Activated naive CD4-positive, alpha-beta T cell treated with anti-CD3 and anti-CD28 coated beads, Interleukin-2, amount 50 U/mL, for 24 hours (primary cell): ENCODE results near the gene CNGA3.
A peak's percentile ranks its signal among the peaks of the same experiment; 100 is the strongest.
"Not testable (repeated sequence)": the region's sequence is repeated elsewhere in the genome, so short reads cannot be mapped to it uniquely, and the experiment has no call there.

ENCODE experiments used
- H3K27ac Mint-ChIP-seq: one replicate; pipeline ENCODE4 v1.8.0; 2021; ENCODE audit warnings: mild to moderate bottlenecking, mixed read lengths
- H3K27me3 Mint-ChIP-seq: one replicate; pipeline ENCODE4 v1.8.0; 2021; ENCODE audit warnings: mixed read lengths
- H3K36me3 Mint-ChIP-seq: one replicate; pipeline ENCODE4 v1.8.0; 2021; ENCODE audit warnings: mixed read lengths
- H3K4me1 Mint-ChIP-seq: one replicate; pipeline ENCODE4 v1.8.0; 2021; ENCODE audit warnings: mixed read lengths
- H3K4me3 Mint-ChIP-seq: one replicate; pipeline ENCODE4 v1.8.0; 2021; ENCODE audit warnings: mild to moderate bottlenecking, mixed read lengths
- H3K9me3 Mint-ChIP-seq: one replicate; pipeline ENCODE4 v1.8.0; 2021; ENCODE audit warnings: mixed read lengths

CNGA3 gene

DNA sequence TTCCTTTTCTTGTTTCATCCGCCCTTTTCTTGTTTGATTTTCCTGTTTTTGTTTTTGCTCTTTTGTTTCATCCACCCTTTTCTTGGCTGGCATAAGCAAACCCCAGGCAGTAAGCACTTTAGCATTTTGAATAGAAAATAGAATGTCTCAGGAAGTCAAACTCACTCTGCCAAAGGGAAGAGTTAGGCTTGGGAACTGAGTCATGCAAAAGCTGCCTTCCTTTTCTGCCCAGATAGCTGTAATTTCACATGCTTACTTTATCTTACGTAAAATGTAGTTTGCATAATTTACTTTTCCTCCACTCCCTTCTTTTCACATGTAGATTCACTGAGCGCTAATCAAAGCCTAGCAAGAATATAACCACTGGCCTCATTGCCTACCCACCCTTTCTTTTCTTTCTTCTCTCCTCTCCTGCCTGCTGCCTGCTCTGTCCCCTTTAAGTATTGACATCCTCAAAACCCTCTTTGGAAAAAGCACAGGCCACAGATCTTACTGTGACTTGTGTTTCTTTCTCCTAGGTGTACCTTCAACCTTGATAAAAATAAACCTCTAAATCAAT lies 48.4 kb downstream of the CNGA3 start:
- peak overlapping the region; percentile 74 for H3K27ac Mint-ChIP-seq
- no peak overlapping the region for H3K4me3 Mint-ChIP-seq
- H3K27me3 Mint-ChIP-seq = peaks cover 8% of the 10 kb centered on the region
- H3K9me3 Mint-ChIP-seq = no peaks in the 10 kb centered on the region
- H3K36me3 Mint-ChIP-seq = no peaks in the 10 kb centered on the region
- H3K4me1 Mint-ChIP-seq = no peaks in the 10 kb centered on the region

GRCh38 chr2:98395977-98396376 lies 49.7 kb downstream of the CNGA3 start:
- Mint-ChIP-seq H3K27ac (no peak overlapping the region), H3K4me1 (no peaks in the 10 kb centered on the region), H3K9me3 (no peaks in the 10 kb centered on the region), H3K4me3 (no peak overlapping the region), H3K36me3 (no peaks in the 10 kb centered on the region), H3K27me3 (peaks cover 10% of the 10 kb centered on the region)

DNA sequence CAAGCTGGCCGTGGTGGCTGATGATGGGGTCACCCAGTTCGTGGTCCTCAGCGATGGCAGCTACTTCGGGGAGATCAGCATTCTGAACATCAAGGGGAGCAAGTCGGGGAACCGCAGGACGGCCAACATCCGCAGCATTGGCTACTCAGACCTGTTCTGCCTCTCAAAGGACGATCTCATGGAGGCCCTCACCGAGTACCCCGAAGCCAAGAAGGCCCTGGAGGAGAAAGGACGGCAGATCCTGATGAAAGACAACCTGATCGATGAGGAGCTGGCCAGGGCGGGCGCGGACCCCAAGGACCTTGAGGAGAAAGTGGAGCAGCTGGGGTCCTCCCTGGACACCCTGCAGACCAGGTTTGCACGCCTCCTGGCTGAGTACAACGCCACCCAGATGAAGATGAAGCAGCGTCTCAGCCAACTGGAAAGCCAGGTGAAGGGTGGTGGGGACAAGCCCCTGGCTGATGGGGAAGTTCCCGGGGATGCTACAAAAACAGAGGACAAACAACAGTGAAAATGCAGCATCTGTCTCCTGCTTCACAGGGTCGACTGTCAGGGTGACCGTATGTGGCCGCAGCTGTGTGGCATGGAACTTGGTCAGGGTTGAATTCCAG lies 50.6 kb downstream of the CNGA3 start:
- H3K27ac Mint-ChIP-seq = no peak overlapping the region
- H3K9me3 Mint-ChIP-seq = no peaks in the 10 kb centered on the region
- no peak overlapping the region for H3K4me3 Mint-ChIP-seq
- H3K36me3 Mint-ChIP-seq = no peaks in the 10 kb centered on the region
- peaks cover 10% of the 10 kb centered on the region for H3K27me3 Mint-ChIP-seq
- no peaks in the 10 kb centered on the region for H3K4me1 Mint-ChIP-seq

GRCh38 chr2:98399140-98399539 lies 52.9 kb downstream of the CNGA3 start:
- Mint-ChIP-seq H3K27me3 (peaks cover 10% of the 10 kb centered on the region), H3K36me3 (no peaks in the 10 kb centered on the region), H3K27ac (no peak overlapping the region), H3K4me1 (no peaks in the 10 kb centered on the region), H3K4me3 (no peak overlapping the region), H3K9me3 (no peaks in the 10 kb centered on the region)

GRCh38 chr2:98403878-98404277 lies 57.6 kb downstream of the CNGA3 start:
- Mint-ChIP-seq H3K27ac (no peak overlapping the region), H3K4me3 (no peak overlapping the region), H3K36me3 (no peaks in the 10 kb centered on the region), H3K4me1 (no peaks in the 10 kb centered on the region), H3K9me3 (no peaks in the 10 kb centered on the region), H3K27me3 (peaks cover 3% of the 10 kb centered on the region)

GRCh38 chr2:98404556-98405250 lies 58.4 kb downstream of the CNGA3 start:
- Mint-ChIP-seq H3K27me3 (peaks cover 3% of the 10 kb centered on the region), H3K9me3 (no peaks in the 10 kb centered on the region), H3K36me3 (no peaks in the 10 kb centered on the region), H3K4me3 (no peak overlapping the region), H3K4me1 (no peaks in the 10 kb centered on the region), H3K27ac (no peak overlapping the region)

DNA sequence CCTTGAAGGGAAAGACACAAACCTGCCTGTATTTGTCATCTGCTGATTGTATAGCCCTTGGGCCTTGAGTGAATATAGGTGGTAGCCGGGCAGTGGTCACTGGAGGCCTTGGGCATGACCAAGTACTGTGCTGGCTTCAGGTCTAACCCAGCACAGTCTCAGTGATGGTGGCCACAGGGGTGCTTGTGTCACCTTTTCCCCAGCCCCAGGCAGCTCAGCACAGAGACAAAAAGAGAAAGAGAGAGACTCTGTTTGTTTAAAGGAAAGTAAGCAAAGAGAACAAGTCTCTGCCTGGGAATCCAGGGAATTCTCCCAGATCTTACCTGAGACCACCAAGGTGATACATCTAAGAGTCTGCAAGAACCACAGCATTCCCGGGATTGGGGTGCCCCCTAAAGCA lies 59.0 kb downstream of the CNGA3 start:
- Mint-ChIP-seq H3K27ac (no peak overlapping the region), H3K9me3 (no peaks in the 10 kb centered on the region), H3K27me3 (peaks cover 2% of the 10 kb centered on the region), H3K4me1 (no peaks in the 10 kb centered on the region), H3K36me3 (no peaks in the 10 kb centered on the region), H3K4me3 (no peak overlapping the region)

DNA sequence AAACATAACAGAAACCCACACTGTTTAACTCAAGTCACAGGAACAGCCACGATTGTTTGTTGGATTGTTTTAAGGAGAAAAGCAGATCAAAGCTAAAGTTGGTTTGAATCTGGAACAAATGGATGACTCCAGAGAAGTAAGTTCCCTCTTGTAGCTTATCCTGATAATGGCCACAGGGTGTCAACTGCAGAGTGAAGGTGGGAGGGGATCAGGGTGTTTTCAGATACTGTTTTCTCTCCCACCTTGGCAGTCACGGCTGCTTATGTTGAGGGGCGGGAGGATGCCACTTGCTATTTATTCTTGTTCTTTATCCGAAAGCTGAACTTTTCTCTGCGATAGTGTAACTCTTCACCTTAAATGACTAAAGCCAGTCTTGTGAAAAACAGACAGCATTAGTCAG lies 61.9 kb downstream of the CNGA3 start:
- Mint-ChIP-seq H3K27me3 (no peaks in the 10 kb centered on the region), H3K9me3 (no peaks in the 10 kb centered on the region), H3K27ac (no peak overlapping the region)

GRCh38 chr2:98412751-98413458 lies 66.6 kb downstream of the CNGA3 start:
- Mint-ChIP-seq H3K27ac (no peak overlapping the region), H3K9me3 (peaks cover 4% of the 10 kb centered on the region), H3K4me1 (peaks cover 7% of the 10 kb centered on the region), H3K27me3 (no peaks in the 10 kb centered on the region), H3K4me3 (no peak overlapping the region), H3K36me3 (no peaks in the 10 kb centered on the region)

More for the DNA sequence above, 61.9 kb downstream of the CNGA3 start:
- Mint-ChIP-seq H3K4me1 (peaks cover 6% of the 10 kb centered on the region), H3K36me3 (no peaks in the 10 kb centered on the region), H3K4me3 (no peak overlapping the region)

DNA sequence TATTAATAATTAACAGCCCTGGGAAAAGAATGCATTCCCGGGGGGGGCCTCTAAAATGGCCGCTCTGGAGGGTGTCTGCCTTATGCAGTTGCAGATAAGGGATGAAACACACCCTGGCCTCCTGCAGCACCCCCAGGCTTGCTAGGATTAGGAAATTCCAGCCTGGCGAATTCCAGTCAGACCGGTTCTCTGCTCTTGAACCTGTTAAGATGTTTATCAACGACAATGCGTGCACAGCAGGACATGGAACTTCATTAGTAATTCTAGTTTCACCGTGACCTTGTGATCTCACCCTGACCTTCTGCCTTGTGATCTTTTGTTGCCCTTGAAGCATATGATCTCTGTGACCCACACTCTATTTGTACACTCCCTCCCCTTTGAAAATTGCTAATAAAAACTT lies 68.0 kb downstream of the CNGA3 start:
- not testable (repeated sequence) for H3K27ac Mint-ChIP-seq, H3K9me3 Mint-ChIP-seq, H3K4me3 Mint-ChIP-seq, H3K36me3 Mint-ChIP-seq, H3K27me3 Mint-ChIP-seq, H3K4me1 Mint-ChIP-seq

- H3K9me3 Mint-ChIP-seq, H3K4me3 Mint-ChIP-seq, H3K4me1 Mint-ChIP-seq, H3K27me3 Mint-ChIP-seq, H3K27ac Mint-ChIP-seq, H3K36me3 Mint-ChIP-seq: not testable (repeated sequence)
These were observed 69.5 kb downstream of the CNGA3 start for GRCh38 chr2:98415719-98416248.

GRCh38 chr2:98416383-98417159 lies 70.3 kb downstream of the CNGA3 start:
- Mint-ChIP-seq H3K9me3 (peaks cover 4% of the 10 kb centered on the region), H3K27ac (no peak overlapping the region), H3K36me3 (no peaks in the 10 kb centered on the region), H3K27me3 (no peaks in the 10 kb centered on the region), H3K4me3 (no peak overlapping the region), H3K4me1 (peaks cover 7% of the 10 kb centered on the region)

GRCh38 chr2:98419544-98419943 lies 73.3 kb downstream of the CNGA3 start:
- Mint-ChIP-seq H3K27me3 (no peaks in the 10 kb centered on the region), H3K27ac (no peak overlapping the region), H3K9me3 (peaks cover 9% of the 10 kb centered on the region), H3K4me3 (no peak overlapping the region), H3K36me3 (peaks cover 9% of the 10 kb centered on the region), H3K4me1 (no peaks in the 10 kb centered on the region)

DNA sequence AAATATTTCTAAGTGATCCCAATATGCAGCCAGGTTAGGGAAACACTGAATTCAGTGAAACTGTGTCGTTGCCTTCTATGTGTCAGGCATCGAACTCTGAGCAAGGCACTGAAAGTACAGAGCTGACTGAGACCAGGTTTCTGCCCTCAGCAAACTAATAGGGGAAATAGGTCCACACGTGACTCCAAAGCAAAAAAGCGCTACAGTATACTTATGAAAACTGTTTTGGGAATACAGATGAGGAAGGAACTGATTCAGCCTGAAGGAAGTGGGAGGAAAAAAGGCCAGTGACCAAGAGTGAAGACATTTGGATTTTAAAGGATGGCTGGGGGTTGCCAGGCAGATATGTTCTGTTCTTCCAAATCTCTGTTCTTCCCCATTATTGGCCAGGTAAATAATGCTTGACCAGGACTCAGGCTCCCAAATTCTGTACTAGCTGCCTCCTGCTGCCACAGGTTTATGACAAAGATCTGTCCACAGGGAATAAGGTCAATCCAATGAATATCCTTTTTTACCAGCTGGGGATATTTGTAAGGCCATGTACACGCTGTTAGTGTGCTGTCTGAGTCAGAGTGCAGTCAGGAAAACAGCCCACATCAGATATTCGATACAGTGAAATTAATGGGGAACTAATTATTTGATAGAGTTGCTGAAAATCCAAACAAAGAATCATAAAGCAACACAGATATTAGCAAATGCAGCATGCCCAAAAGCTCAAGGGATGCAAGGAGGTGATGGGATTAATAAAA lies 73.9 kb downstream of the CNGA3 start:
- Mint-ChIP-seq H3K9me3 (peaks cover 8% of the 10 kb centered on the region), H3K4me3 (no peak overlapping the region), H3K27ac (no peak overlapping the region), H3K4me1 (no peaks in the 10 kb centered on the region), H3K27me3 (no peaks in the 10 kb centered on the region), H3K36me3 (peaks cover 9% of the 10 kb centered on the region)

DNA sequence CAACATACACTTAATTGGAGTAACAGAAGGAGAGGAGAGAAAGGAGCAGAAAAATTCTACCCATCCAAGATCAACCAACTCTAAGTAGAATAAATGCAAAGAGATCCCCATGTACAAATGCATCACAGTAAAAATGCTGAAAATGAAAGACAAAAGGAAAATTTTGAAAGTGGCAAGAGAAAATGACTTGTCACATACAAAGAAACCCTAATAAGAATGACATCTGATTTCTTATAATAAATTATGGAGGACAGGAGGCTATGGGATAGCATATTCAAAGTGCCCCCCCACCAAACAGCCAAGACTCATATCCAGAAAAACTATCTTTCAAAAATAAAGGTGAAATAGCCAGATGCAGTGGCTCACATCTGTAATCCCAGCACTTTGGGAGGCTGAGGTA lies 76.2 kb downstream of the CNGA3 start:
- Mint-ChIP-seq H3K9me3 (peaks cover 8% of the 10 kb centered on the region), H3K27ac (no peak overlapping the region), H3K27me3 (no peaks in the 10 kb centered on the region), H3K36me3 (peaks cover 9% of the 10 kb centered on the region), H3K4me3 (no peak overlapping the region), H3K4me1 (no peaks in the 10 kb centered on the region)
